SK-N-MC (cell line): ENCODE data around the gene DNAJC10.
"Not testable (repeated sequence)": the region's sequence is repeated elsewhere in the genome, so short reads cannot be mapped to it uniquely, and the experiment has no call there.

ENCODE experiments used
- EZH2 ChIP-seq: fragments of 200-600 bp; sonication (generic); IDR thresholded peaks from one replicate; pipeline ENCODE4 v1.6.1; 2017; ENCODE audit warnings: antibody characterized with exemption
- POLR2AphosphoS5 ChIP-seq: IDR thresholded peaks from 2 replicates; pipeline ENCODE4 v1.6.1; 2012; ENCODE audit warnings: mild to moderate bottlenecking, low read depth, low read length, borderline replicate concordance

DNA sequence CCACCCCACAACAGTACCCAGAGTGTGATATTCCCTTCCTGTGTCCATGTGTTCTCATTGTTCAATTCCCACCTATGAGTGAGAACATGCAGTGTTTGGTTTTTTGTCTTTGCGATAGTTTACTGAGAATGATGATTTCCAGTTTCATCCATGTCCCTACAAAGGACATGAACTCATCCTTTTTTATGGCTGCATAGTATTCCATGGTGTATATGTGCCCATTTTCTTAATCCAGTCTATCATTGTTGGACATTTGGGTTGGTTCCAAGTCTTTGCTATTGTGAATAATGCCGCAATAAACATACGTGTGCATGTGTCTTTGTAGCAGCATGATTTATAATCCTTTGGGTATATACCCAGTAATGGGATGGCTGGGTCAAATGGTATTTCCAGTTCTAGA, 29.8 kb downstream of the DNAJC10 start:
- TF ChIP-seq EZH2, POLR2AphosphoS5: not testable (repeated sequence)
